GDM1 (cell line): ENCODE measurements around the gene PRDM15.
A peak's percentile ranks its signal among the peaks of the same experiment; 100 is the strongest.

Experiments used
- DNase-seq: peaks from one replicate; lab custom pipeline; 2025; lab: John Stamatoyannopoulos, UW

PRDM15 gene

GRCh38 chr21:41879190-41879998 lies at the start of gene PRDM15:
PRDM15 (minus strand) TSS chr21:41879344; CDS start chr21:41860363, 18,981 bp downstream.
- peak; percentile 62 for DNase-seq

- no peak for DNase-seq
Measured at GRCh38 chr21:41928621-41929220, 49.6 kb upstream of the PRDM15 start.

GRCh38 chr21:41927727-41928409 lies 48.7 kb upstream of the PRDM15 start:
- DNase-seq = peak; percentile 53

GRCh38 chr21:41926807-41927171 lies 47.6 kb upstream of the PRDM15 start:
- DNase-seq = no peak

GRCh38 chr21:41926117-41926806 lies 47.1 kb upstream of the PRDM15 start:
- DNase-seq = no peak

- DNase-seq = no peak
Measured at GRCh38 chr21:41925767-41926116, 46.6 kb upstream of the PRDM15 start.

GRCh38 chr21:41924368-41924754 lies 45.2 kb upstream of the PRDM15 start:
- no peak for DNase-seq

GRCh38 chr21:41923631-41924367 lies 44.7 kb upstream of the PRDM15 start:
- peak; percentile 14 for DNase-seq

- no peak for DNase-seq
Measured at GRCh38 chr21:41923186-41923585, 44.0 kb upstream of the PRDM15 start.

- peak; percentile 5 for DNase-seq
Measured at GRCh38 chr21:41921021-41921420, 41.9 kb upstream of the PRDM15 start.

GRCh38 chr21:41920476-41920875 lies 41.3 kb upstream of the PRDM15 start:
- DNase-seq = no peak

- DNase-seq = no peak
Measured at GRCh38 chr21:41919666-41920398, 40.7 kb upstream of the PRDM15 start.

GRCh38 chr21:41918561-41919358 lies 39.6 kb upstream of the PRDM15 start:
- no peak for DNase-seq

- DNase-seq = no peak
Measured at GRCh38 chr21:41917531-41917930, 38.4 kb upstream of the PRDM15 start.

GRCh38 chr21:41916888-41917433 lies 37.8 kb upstream of the PRDM15 start:
- DNase-seq = no peak

GRCh38 chr21:41914965-41915364 lies 35.8 kb upstream of the PRDM15 start:
- no peak for DNase-seq

- no peak for DNase-seq
Measured at GRCh38 chr21:41914358-41914757, 35.2 kb upstream of the PRDM15 start.

GRCh38 chr21:41913230-41913629 lies 34.1 kb upstream of the PRDM15 start:
- no peak for DNase-seq

- no peak for DNase-seq
Measured at GRCh38 chr21:41908829-41909228, 29.7 kb upstream of the PRDM15 start.
